GM23248 (cell line): Measurements from ENCODE around the gene INHA. TPM values are rescaled to one million over a fixed set of nuclear protein-coding genes. Genes with fewer than 3 reads are reported as not detected.
A peak's percentile ranks its signal among the peaks of the same experiment; 100 is the strongest.

Experiments
- DNase-seq: peaks from one replicate; pipeline ENCODE4 v3.0.0-alpha.2; 2015
- H2AFZ ChIP-seq: fragments of 200-600 bp; sonication (generic); 2 replicates; pipeline ENCODE4 v1.6.1; 2016; ENCODE audit warnings: antibody characterized with exemption
- H3F3A ChIP-seq: fragments of 200-600 bp; sonication (generic); 2 replicates; pipeline ENCODE4 v1.6.1; 2016; ENCODE audit warnings: mild to moderate bottlenecking, antibody characterized with exemption, mixed run types; ENCODE audit not compliant: insufficient read depth
- H3K27ac ChIP-seq: fragments of 200-600 bp; sonication (generic); 2 replicates; pipeline ENCODE4 v1.5.1; 2016; ENCODE audit warnings: mild to moderate bottlenecking
- H3K27me3 ChIP-seq: fragments of 200-600 bp; sonication (generic); replicated peaks from 2 replicates; pipeline ENCODE4 v1.6.1; 2016; ENCODE audit warnings: mild to moderate bottlenecking; ENCODE audit not compliant: insufficient read depth
- H3K36me3 ChIP-seq: fragments of 200-600 bp; sonication (generic); 2 replicates; pipeline ENCODE4 v1.6.1; 2016; ENCODE audit warnings: low read depth, mild to moderate bottlenecking
- H3K4me1 ChIP-seq: fragments of 200-600 bp; sonication (generic); 2 replicates; pipeline ENCODE4 v1.6.1; 2016; ENCODE audit warnings: mild to moderate bottlenecking; ENCODE audit not compliant: insufficient read depth
- H3K4me2 ChIP-seq: fragments of 200-600 bp; sonication (generic); one replicate; pipeline ENCODE4 v1.6.1; 2016; ENCODE audit warnings: mild to moderate bottlenecking; ENCODE audit not compliant: unreplicated experiment
- H3K4me3 ChIP-seq: fragments of 200-600 bp; sonication (generic); 2 replicates; pipeline ENCODE4 v1.5.1; 2016; ENCODE audit warnings: mild to moderate bottlenecking
- H3K79me2 ChIP-seq: fragments of 200-600 bp; sonication (generic); 2 replicates; pipeline ENCODE4 v1.6.1; 2016; ENCODE audit warnings: mild to moderate bottlenecking; ENCODE audit not compliant: insufficient read depth
- H3K9ac ChIP-seq: fragments of 200-600 bp; sonication (generic); 2 replicates; pipeline ENCODE4 v1.6.1; 2016; ENCODE audit warnings: mild to moderate bottlenecking
- H3K9me2 ChIP-seq: fragments of 200-600 bp; sonication (generic); 2 replicates; pipeline ENCODE4 v1.6.1; 2016; ENCODE audit warnings: mixed run types, mild to moderate bottlenecking, moderate library complexity; ENCODE audit not compliant: insufficient read depth
- H3K9me3 ChIP-seq: fragments of 200-600 bp; sonication (generic); one replicate; pipeline ENCODE4 v1.6.1; 2017; ENCODE audit warnings: low read depth
- H4K20me1 ChIP-seq: fragments of 200-600 bp; sonication (generic); 2 replicates; pipeline ENCODE4 v1.6.0; 2016; ENCODE audit not compliant: insufficient read depth
- EZH2 ChIP-seq: fragments of 200-600 bp; sonication (generic); IDR thresholded peaks from 2 replicates; pipeline ENCODE4 v1.6.1; 2018; ENCODE audit warnings: antibody characterized with exemption, mild to moderate bottlenecking; ENCODE audit not compliant: insufficient read depth, poor library complexity, severe bottlenecking
- EZH2phosphoT487 ChIP-seq: fragments of 200-600 bp; sonication (generic); IDR thresholded peaks from 2 replicates; pipeline ENCODE4 v1.6.1; 2018; ENCODE audit warnings: antibody characterized with exemption, moderate library complexity, mild to moderate bottlenecking, low read depth; ENCODE audit not compliant: insufficient read depth
- WGBS, 2 experiments: methylation state at CpG; one replicate each; pipeline ENCODE4 v1.1.6; 2015 to 2017; ENCODE audit warnings: low lambda C conversion rate in 2 of 2, low coverage in 1 of 2; ENCODE audit errors: missing lambda C conversion rate in 2 of 2; 5-methylcytosine and 5-hydroxymethylcytosine counted together
- in situ Hi-C: fragments of 300-500 bp; cut with MboI; formaldehyde crosslinking; loops from 2 replicates; pipeline ENCODE4 v1.15.0; 2020
- polyA plus RNA-seq: library from polyadenylated mRNA; unstranded; fragments of >200 nt; fragmentation: Nextera tagmentation; extraction: Ambion mirVana; gene quantifications from 2 replicates; pipeline ENCODE4 v1.2.1, GENCODE V29; 2016
- total RNA-seq: library from RNA; depleted of rRNA; stranded (reverse); fragments of >200 nt; shearing (Covaris generic); gene quantifications from 2 replicates; pipeline ENCODE4 v1.2.3, GENCODE V29; 2014

Gene INHA
- total and polyA plus RNA-seq, 2 experiments from 2014 or later: 0.11 to 0.36 TPM

- Histone ChIP-seq H3K9me2 (no peaks in the 10 kb centered on the region), H3K27me3 (no peaks in the 10 kb centered on the region), H3K4me1 (no peaks in the 10 kb centered on the region), H3K36me3 (peaks cover 11% of the 10 kb centered on the region; the same call in 1 of the 2 replicates), H3K4me2 (peak within 1 kb of the TSS; percentile 85), H3K79me2 (peaks cover 35% of the 10 kb centered on the region), H3K4me3 (peak within 1 kb of the TSS; percentile 80), H3K9me3 (no peaks in the 10 kb centered on the region), H3F3A (peaks cover 9% of the 10 kb centered on the region), H3K9ac (peak within 1 kb of the TSS; percentile 83), H2AFZ (peak within 1 kb of the TSS; percentile 76), H4K20me1 (no peaks in the 10 kb centered on the region), H3K27ac (peak within 1 kb of the TSS; percentile 76)
- in situ Hi-C loops: no loop called here
- WGBS, 2 experiments: 1 to 4% methylated on average over 43 to 65 of the region's 75 CpGs
- peak; percentile 98 for DNase-seq
- no peak for TF ChIP-seq EZH2phosphoT487
- TF ChIP-seq EZH2: no peak
Measured at GRCh38 chr2:219543596-219544358, 28.3 kb upstream of the INHA start, which contains the start of the genes CHPF and TMEM198. Gene CHPF, minus strand, starts transcription at chr2:219543809. Its CDS starts 271 bp downstream, at chr2:219543538. Gene TMEM198, plus strand, starts transcription at chr2:219544028. Its CDS starts 700 bp downstream, at chr2:219544728.

GRCh38 chr2:219544567-219544966, 27.5 kb upstream of the INHA start:
- H3K79me2 ChIP-seq: peaks cover 30% of the 10 kb centered on the region
- no peak overlapping the region for H2AFZ ChIP-seq
- H3K4me3 ChIP-seq: peak overlapping the region; percentile 80
- in situ Hi-C loops: no loop called here
- H3K9me2 ChIP-seq: no peaks in the 10 kb centered on the region
- H3K36me3 ChIP-seq: peaks cover 11% of the 10 kb centered on the region; the same call in 1 of the 2 replicates
- TF ChIP-seq EZH2: no peak
- no peak for TF ChIP-seq EZH2phosphoT487
- H3K9ac ChIP-seq: no peak overlapping the region
- H3K27ac ChIP-seq: no peak overlapping the region
- DNase-seq: no peak
- peaks cover 9% of the 10 kb centered on the region for H3F3A ChIP-seq
- H3K4me1 ChIP-seq: no peaks in the 10 kb centered on the region
- H3K27me3 ChIP-seq: no peaks in the 10 kb centered on the region
- peak overlapping the region; percentile 85 for H3K4me2 ChIP-seq
- no peaks in the 10 kb centered on the region for H4K20me1 ChIP-seq
- H3K9me3 ChIP-seq: no peaks in the 10 kb centered on the region
- WGBS, 2 experiments: 43 to 44% methylated on average over 9 of the region's 9 CpGs

DNA sequence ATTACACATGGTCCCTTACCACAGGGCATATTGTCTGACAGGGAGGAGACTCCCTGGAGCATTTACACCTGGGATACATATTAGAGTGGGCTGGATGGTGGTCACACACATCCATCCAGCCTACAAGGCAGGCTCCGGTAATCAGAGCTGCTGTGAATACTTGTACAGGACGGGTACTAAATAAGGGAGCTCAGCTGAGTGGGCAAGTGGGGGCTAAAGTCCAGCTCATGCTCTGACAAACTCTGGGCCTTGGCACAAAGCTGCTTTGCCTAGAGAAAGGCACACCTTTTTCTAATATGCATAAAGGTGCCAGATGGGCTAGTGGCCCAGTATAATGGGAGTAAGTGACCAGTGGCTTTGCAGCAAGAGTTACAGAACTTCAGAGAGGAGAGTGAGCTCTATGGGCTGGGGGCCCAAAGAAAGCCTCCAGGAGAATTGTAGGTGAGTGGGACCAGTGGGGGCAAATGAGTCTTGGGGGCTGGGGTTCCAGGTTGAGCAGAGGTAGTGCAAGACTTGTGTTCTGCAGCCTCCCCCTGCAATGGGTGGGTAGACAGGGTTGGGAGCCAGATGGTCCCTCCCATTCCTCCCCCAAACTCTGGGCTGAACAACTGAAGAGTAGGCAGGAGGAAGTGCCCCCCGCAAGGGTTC, 26.7 kb upstream of the INHA start:
- no peak overlapping the region for H3K4me3 ChIP-seq
- H2AFZ ChIP-seq: no peak overlapping the region
- in situ Hi-C loops: no loop called here
- H3K36me3 ChIP-seq: peaks cover 11% of the 10 kb centered on the region; the same call in 1 of the 2 replicates
- WGBS, 2 experiments: 68 to 70% methylated on average over 3 of the region's 3 CpGs
- no peak overlapping the region for H3K9ac ChIP-seq
- H3K27ac ChIP-seq: no peak overlapping the region
- H3K4me1 ChIP-seq: no peaks in the 10 kb centered on the region
- H4K20me1 ChIP-seq: no peaks in the 10 kb centered on the region
- H3K9me2 ChIP-seq: no peaks in the 10 kb centered on the region
- no peak for DNase-seq
- no peaks in the 10 kb centered on the region for H3K27me3 ChIP-seq
- peaks cover 23% of the 10 kb centered on the region for H3K79me2 ChIP-seq
- H3F3A ChIP-seq: peaks cover 9% of the 10 kb centered on the region
- TF ChIP-seq EZH2phosphoT487 (no peak), EZH2 (no peak)
- H3K9me3 ChIP-seq: no peaks in the 10 kb centered on the region
- H3K4me2 ChIP-seq: no peak overlapping the region

- no peaks in the 10 kb centered on the region for H3K9me3 ChIP-seq
- no peak overlapping the region for H3K4me3 ChIP-seq
- H3K36me3 ChIP-seq: peaks cover 6% of the 10 kb centered on the region; the same call in 1 of the 2 replicates
- no peak overlapping the region for H3K9ac ChIP-seq
- in situ Hi-C loops: no loop called here
- H3K4me2 ChIP-seq: no peak overlapping the region
- H4K20me1 ChIP-seq: no peaks in the 10 kb centered on the region
- no peak overlapping the region for H3K27ac ChIP-seq
- 49 to 54% methylated on average over 3 to 4 of the region's 4 CpGs for WGBS, 2 experiments
- H3K79me2 ChIP-seq: peaks cover 18% of the 10 kb centered on the region
- TF ChIP-seq EZH2 (no peak), EZH2phosphoT487 (no peak)
- no peaks in the 10 kb centered on the region for H3K27me3 ChIP-seq
- H2AFZ ChIP-seq: no peak overlapping the region
- DNase-seq: no peak
- peaks cover 9% of the 10 kb centered on the region for H3F3A ChIP-seq
- H3K4me1 ChIP-seq: no peaks in the 10 kb centered on the region
- no peaks in the 10 kb centered on the region for H3K9me2 ChIP-seq
Measured at GRCh38 chr2:219545943-219546352, 26.2 kb upstream of the INHA start.
